Endometrial microvascular endothelial cells (primary cell): ENCODE results near the gene CFAP77. TPM values are rescaled to one million over a fixed set of nuclear protein-coding genes. Genes with fewer than 3 reads are reported as not detected.

ENCODE experiments used
- in situ Hi-C: cut with HindIII; loops from 2 replicates; pipeline ENCODE4 v1.10.0; 2017; ENCODE audit warnings: low sequenced_read_pairs, low pct_unique_long_range_greater_than_20kb; ENCODE audit errors: inconsistent ontology term
- total RNA-seq: library from RNA; depleted of rRNA; stranded (reverse); fragments of >200 nt; gene quantifications from one replicate; pipeline ENCODE4 v1.2.3, GENCODE V29; 2015; ENCODE audit errors: inconsistent ontology term

Gene CFAP77
- total RNA-seq, 1 donor from 2014 or later: not detected

DNA sequence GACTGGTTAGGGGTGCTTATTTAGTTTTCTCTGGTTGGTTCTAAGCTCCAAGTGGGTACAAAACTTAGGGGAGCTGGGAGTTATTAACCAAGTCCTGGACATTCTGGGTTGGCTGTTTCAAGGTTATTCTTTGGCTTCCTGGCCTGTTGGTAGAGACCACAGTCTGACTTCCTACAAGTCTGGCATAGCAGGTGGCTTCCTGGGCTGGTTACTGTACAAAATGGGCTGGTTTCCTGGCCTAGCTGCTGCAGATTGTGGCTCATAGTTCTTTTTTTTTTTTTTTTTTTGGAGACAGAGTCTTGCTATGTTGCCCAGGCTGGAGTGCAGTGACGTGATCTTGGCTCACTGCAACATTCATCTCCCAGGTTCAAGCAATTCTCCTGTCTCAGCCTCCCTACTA is 126.1 kb downstream of the CFAP77 start:
- in situ Hi-C loops: no loop called here

DNA sequence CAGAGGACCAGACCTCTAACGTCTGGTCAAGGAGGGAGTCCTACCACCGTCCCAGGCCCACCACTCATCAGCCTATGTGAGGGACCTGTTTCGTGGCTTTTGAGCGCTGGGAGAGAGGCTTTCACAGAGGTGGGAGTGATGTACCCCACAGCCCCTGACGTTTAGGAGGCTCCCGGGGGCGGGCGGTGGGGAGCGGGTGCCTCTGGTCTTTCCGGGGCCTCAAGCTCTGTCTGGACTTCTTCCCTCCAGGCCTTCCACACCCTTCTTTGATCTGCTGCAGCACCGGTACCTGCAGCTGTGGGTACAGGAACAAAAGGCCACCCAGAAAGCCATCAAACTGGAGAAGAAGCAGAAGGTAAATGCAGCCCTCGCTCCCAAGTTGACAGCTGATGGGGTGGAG is 127.3 kb downstream of the CFAP77 start:
- in situ Hi-C loops: no loop called here

DNA sequence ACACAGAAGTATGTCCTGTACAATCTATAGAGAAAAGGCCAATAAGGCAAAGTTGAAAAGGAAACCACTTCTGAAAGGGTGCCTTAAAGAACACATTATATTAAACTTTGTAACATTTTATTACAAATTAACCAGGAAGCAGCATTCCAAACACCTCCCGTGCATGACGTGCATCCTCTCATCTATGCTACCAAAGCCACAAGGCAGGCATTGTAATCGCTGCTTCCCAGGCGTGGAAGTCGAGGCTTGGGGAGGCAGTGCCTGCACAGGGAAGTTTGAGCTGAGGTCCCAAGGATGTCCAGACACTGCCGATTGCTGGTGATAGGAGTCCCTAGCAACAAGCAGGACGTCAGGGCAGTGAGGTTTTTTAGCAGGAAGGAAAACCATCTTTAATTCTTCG is 128.1 kb downstream of the CFAP77 start:
- in situ Hi-C loops: no loop called here

DNA sequence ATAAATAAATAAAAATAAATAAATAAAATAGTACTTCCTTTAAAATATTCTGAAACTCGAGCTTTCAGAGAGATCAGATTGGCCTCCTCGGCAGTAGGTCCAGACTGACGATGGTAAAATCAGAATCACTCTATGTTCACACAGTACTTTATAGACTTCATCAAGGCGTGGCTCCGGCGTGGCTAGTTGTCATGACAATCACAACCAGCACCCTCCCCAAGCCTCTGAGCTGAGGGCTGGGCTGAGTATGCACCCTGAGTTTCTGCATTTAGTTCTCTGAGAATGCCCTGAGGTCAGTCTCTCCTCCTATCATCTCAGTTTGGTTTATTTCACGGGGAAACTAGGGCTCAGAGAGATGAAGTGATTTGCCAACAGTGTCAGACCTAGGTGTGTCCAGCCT is 129.1 kb downstream of the CFAP77 start:
- in situ Hi-C loops: no loop called here

DNA sequence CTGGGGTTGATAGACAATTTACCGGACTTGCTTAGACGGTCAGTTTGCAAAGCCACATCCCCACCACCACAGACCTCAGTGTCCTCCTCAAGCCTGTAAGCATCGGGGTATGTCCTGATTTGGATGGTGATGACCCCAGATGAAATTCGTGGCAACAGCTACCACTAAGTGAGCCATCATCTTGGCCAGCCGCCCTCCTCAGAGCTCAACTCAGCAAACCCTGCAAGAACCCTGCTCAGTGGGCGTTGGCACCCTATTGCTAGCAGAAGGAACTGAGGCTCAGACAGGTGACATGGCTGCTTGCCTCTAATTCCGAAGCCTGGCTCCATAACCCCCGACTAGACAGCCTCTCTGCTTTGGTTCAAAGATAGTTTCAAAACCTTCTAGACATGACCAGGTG is 131.0 kb downstream of the CFAP77 start:
- in situ Hi-C loops: no loop called here

DNA sequence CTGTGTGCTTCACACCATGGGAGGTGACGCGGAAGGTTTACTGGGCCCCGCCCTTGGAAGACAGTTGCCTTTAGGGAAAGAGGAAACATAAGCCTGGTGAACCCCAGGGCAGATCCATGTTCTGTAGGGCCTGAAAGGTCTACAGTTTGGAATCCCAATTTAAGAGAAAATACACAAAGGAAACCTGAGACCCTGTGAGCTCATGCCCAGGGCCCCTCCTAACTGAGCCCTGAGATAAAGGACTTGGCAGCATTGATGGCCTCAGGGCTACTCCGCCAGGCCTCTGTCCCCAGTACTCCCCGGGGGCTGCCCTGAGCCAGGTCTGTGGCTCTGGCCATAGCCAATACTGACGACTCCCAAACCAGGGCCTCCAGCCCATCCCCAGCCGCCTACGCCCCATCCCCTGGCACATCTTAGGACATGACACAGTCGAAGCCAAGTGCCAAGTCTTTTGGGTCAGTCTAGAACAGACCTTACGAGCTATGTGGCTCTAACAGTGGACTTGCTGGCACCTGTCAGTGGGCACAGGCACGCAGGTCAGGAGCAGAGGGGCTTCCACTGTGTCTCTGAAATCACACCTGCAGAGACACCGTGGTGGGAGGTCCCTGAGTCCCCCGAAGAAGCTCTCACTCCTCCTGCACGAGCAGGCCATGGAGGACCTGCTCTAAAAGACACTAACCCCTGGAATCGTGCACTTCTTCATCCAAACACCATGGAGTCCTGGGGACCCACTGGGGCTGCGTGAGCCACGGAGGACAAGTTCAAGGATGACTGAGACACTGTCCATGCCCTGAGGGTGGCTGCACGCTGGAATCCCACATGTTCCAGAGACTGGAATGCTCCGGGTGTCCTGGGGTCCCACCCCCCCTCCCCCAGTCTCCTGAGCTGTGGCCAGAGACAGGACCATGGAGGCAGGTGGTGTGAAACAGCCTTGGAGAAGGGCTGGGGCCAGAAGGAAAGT is 132.1 kb downstream of the CFAP77 start:
- in situ Hi-C loops: no loop called here

DNA sequence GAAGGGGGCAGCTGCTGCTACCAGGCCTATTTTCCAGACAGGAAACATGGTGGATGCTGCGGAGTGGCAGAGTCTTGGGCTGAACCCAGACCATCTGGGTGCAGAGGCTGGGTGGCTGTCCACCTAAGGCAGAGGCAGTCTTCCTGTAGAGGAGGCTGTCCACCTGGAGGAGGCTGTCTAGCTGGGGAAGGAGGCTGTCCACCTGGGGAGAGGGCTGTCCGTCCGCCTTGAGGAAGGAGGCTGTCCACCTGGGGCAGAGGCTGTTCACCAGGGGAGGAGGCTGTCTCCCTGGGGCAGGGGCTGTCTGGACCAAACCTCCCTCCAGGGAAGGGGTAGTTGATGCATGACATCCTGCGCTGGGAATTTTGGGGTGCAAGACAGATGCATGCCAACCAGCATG is 133.2 kb downstream of the CFAP77 start:
- in situ Hi-C loops: no loop called here

DNA sequence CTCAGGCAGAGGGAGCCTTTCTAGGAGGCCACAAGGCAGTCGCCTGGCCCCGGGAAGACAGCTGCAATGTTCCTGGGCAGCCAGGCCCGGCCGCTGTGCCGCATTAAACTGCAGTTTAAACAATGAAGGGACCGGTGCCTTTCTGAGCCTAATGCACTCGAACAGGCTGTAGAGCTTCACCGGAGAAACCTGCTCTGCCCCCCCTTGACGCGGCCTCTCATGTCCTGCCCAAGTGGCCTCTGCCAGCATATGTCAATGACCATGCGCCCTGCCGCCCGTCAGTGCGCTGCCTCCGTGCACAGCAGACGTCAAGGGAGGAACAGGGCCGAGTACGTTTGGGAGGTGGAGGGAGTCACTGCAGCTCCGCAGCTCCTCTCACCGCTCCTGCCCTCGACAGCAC is 133.9 kb downstream of the CFAP77 start:
- in situ Hi-C loops: no loop called here

DNA sequence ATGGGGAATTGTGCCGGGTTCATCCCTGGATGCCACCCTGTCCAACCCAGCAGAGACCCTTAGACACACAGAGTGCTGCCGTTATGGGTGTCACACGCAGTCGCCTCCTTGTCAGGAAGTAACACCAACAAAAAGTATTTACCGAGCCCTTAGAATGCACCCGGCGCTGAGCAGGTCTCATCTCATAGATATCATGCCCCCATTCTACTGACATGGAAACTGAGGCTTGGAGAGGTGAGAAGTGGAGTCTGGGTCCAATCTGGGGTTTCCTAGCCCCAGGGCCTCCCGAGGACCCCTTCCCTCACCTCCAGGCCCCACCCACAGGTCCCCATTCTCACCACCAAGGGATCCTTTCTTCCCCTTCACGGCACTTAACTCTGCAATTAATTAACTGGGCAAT is 135.6 kb downstream of the CFAP77 start:
- in situ Hi-C loops: no loop called here

DNA sequence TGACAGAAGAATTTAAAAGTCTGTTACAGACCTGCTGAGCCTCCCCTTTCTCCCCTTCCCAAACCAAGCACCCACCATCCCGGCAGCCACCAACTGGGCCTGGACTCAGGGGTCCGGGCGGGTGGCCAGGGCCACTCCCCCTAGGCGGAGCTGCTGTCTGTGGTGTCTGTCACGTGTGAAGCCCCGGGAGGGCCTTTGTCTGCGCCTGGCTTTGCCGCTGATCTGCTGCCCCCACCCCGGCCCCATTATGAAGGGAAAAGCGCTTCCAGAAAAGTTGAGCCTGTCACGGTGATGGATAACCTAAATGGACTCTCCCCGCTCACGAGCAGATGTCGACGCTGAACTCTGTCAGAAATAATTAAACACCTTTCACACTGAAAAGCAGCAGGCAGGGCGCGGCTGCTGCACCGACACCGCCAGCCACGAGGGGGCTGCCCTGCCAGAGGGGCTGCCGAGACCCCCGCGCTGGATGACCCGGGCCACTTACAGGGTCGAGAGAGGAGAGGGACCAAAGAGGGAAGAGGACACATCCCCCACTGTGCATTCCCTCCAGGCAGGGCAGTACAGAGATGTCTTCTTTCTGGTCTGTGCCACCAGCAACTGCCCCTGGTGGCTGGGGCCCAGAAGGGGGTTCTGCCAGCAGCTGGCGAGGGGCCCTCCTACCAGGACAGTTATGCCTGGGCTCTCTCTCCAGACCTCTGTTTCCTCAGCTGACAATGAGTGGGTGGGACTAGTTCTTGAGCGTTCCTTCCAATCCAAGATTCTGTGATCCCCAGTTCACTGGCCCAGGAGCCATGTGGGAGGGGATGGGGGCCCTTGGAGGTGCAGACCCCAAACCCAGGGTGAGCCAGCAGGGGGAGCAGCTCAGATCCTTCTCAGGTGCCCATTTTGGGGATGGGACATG is 136.4 kb downstream of the CFAP77 start:
- in situ Hi-C loops: no loop called here

DNA sequence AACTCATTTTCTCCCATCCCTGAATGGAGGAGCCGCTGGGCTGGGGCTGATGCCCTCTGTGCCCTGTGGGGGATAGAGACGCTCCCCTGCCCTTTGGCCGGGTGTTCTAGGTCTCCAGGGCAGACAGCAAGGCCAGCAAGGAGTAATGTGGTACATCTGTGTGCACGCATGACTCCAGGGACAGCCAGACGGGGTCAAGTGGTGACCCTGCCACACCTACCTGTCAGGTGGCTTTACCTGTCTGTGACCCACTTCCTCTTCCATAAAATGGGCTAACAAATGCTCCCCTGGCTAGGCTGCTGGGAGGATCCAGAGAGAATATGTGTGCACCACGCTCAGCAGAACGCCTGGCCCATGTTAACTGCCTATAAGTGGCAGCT is 137.0 kb downstream of the CFAP77 start:
- in situ Hi-C loops: no loop called here

DNA sequence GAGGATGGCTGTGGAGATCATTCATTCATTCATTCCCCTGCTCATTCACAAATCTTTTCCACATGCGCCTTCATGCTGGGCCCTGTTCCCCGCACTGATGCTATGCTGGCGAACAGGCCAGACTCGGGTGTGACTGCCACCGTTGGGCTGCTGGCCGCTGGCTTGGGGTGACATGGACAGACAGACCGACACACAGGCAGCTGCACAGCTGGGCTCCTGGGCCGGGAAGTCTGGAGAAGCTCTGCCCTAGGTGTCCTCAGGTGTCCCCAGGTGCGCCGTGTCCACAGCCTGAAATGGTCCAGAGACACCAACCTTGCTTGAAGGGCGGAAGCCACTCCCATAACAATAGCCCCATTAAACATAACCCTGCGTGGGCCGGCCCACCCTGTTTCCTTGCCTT is 137.4 kb downstream of the CFAP77 start:
- in situ Hi-C loops: no loop called here

DNA sequence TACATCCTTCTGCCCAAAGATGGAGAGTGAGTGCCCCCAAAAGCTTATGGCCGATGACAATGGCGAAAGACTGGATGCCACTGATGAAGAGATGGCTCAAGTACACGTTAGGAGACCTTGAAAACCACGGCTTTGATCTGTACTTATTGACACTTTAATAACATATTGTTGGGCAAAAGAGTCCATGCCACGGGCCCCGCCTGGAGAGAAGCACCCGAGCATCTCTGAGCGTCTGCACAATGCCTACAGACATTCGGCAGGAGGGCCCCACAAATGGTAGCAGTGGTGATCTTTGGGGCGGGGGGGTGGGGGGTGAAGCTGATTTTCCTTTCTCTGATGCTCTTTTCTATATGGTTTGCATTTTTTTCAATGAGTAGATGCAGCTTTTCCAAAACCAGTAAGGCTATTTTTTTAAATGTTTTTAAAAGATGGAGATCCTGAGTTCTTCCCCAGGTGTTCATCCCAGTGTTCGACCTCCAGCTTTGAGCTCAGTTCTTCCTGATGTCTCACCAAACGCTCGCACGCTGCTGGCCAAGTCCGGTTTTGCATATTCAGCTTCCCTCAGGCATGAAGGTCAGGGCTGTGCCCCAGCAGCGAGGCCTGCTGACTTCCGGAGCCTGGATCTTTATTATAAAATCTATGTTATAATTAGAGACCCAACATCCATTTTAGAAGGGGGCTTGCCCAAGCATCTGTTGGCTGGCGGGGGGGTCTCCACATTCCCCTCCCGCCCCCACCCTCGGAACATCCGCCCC is 138.1 kb downstream of the CFAP77 start:
- in situ Hi-C loops: no loop called here

DNA sequence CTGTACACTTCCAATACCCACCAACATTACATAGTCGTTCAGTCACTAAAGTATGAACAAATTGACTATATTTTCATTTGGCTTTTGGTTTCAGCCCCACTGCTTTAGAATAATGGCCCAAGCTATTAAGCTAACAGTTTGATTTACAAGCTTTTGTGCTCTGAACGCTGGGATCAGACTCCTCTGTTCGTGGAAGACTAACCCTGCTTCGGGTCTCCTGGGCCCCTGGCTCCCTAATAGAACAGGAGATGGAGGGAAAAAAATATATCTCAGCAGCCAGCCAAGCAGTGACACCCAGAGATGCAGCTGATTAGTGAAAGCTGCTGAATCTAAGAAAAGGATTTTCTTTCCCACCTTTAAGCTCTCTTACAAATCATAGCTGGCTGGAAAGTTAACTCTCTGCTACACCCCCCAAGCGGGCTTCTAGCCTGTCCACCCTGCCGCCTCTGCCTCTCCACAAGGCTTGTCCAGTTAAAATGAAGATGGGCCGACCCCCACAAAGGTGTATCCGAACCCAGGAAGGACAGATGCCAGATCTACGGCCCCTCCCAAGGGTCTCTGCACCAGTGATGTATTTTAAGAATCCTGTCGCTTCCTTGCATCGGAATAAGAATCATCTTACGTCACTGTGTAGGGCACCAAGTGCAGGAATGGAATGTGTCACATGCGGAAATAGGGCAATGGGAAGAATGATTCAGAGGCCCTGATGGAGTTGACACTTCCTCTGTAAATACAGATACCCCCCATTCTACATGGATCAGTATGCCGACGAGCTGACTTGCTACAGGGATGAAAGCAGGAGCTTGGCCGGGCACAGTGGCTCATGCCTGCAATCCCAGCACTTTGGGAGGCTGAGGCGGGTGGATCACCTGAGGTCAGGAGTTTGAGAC is 139.0 kb downstream of the CFAP77 start:
- in situ Hi-C loops: no loop called here

DNA sequence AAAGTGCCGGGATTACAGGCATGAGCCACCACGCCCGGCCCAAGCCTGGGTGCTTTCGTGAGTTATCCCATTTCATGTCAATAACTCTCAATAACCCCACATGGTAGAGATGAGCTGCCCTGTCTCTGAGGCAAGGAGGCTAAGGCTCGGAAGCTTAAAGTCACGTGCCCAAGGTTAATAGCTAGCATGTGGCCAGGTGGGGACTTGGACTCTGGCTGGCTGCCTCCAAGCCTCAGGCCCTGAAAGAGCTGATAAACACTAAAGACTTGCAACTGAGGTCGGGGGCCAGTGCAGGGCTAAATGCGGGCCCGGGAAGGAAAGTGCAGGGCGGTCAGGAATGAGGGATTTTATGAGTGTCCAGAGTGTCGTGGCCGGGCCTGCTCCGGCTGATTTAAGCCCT is 141.5 kb downstream of the CFAP77 start:
- in situ Hi-C loops: no loop called here

DNA sequence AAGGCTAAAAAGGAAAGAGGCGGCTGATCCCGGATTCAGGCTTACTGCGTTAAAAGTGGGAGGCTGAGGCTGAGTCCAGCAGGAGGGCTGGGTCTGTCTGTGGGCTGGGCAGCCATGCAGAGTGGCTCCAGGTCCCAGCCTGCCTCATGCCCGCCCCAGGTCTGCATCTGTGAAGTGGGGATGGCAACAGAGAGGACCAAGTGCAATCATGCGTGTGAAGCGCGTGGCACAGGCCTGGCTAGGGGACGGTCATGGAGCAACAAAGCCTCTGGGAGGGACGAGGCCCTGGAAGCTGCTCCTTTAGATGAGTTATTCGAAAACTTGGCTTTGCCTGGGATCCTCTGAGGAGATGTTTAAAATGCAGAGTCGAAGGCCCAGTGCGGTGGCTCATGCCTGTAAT is 142.0 kb downstream of the CFAP77 start:
- in situ Hi-C loops: no loop called here

DNA sequence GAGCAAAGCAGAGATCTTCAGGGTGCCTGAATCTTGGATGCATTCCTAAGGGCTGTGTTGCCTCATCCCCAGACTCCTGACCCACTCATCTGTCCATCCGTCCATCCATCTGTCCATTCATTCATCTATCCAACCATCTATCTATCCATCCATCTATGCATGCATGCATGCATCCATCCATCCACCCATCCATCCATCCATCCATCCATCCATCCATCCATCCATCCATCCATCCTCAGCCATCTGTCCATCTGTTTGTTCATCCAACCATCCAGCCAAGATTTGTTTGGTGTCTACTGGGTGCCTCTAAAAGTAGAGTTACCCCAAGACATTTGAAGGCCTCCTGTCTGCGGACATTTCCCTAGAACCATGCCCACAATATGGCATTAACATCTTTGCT is 144.7 kb downstream of the CFAP77 start:
- in situ Hi-C loops: no loop called here

DNA sequence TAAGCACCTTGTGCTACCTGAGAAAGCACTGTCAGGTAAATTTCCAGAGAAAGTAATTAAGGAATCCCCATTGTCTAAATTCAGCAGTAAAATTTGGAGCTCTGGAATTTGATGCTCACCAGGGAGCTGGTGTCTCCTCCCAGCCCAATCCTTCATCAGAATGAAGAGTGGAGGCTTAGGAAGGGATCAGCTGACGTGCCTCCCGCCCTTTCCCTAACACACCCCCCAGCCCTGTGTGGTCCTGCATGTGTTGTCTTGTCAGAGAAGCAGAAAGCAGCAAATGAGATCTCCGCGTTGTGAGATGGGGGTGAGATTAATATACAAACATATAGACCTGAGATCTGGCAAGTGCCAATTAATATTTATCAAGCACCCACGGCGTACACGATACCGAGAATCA is 145.5 kb downstream of the CFAP77 start:
- in situ Hi-C loops: no loop called here
